ENCODE results near the gene SLC37A1.

SLC37A1 gene

GRCh38 chr21:42562816-42563215 lies 49.2 kb downstream of the SLC37A1 start:
- no peak for DNase-seq (ENCODE audit: low read depth)

DNA sequence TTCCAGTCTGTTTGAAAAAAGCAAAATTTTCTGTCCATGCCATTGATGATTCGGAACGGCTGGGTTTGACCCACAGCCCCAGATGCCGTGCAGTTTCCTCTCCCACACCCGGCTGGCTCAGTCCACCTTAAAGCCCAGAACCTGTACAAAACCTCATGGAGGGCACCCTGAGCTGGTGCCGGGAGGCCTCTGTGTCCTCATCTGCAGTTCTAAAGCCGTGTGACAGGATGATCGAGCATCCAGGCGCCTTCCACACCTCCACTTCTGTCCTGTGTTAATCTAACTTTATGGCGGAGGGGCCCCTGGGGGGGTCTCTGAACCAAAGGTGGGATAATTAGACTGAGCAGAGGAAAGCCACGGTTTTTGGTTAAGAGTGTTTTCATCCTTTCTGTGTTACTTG lies 49.6 kb downstream of the SLC37A1 start:
- no peak for DNase-seq (ENCODE audit: low read depth)

- DNase-seq (ENCODE audit: low read depth): no peak
Observed at GRCh38 chr21:42563686-42564085, 50.0 kb downstream of the SLC37A1 start.

GRCh38 chr21:42564561-42564971 lies 50.9 kb downstream of the SLC37A1 start:
- DNase-seq (ENCODE audit: low read depth): no peak

GRCh38 chr21:42565206-42565810 lies 51.7 kb downstream of the SLC37A1 start:
- no peak for DNase-seq (ENCODE audit: low read depth)

DNA sequence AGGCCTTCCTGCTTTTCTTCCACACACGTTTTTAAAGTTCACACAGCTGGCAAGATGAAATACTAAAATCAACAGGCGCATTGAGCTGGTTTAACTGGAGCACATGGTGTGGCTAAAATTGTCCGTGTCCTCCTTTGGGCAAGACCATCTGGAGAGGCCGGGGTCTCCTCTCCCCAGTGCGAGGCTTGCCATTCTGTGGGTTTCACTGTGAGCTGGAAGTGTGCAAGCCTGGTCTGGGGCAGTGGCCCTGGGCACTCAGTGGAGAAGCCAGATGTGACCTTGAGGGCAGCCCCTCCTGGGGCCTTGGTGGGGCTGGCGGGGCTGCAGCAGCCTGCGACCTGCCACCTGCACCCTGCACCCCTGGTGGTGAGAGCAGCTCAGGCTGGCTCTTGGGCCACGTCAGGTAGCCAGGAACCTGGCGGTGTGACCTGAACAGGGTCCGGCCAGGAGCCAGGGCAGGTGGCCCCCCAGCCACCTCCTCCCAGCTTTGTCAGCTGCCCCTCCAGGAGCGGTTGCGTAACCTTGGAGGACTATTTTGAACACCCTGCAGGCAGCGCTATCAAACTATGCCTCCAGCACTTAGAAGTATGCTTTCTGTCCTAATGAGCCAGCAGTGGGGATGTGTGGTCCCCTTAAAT lies 52.4 kb downstream of the SLC37A1 start:
- no peak for DNase-seq (ENCODE audit: low read depth)

DNA sequence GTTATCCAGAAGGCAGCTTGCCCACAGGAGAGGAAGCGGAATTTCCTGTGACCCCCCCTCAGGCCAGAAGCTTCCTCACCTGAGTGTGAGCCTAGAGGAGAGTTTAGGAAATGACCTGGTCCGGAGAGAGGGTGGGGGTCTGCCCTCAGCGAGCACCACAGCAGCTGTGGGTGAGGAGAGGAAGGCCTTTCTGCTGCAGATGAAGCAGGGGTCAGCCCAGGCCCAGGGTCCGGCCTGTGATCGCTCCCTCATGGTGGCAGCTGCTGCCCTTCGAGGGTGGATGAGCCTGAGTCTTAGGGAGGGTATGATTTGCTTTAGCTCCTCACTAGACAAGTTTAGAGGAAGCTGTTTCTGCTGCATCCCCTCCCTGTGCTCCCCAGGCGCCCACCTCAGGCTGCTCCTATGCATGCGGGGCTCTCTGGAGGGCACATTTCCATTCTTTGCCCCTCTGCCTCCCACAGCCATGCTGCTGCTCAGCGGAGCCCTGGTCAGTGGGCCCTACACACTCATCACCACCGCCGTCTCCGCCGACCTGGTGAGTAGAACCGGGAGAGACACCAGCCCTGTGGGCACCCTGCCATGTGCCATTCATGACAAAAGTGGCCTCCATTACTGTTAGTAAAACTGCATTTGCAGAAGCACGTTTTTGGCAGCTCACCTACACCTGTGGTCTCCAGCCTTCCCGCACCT lies 53.0 kb downstream of the SLC37A1 start:
- DNase-seq (ENCODE audit: low read depth): no peak

- DNase-seq (ENCODE audit: low read depth): no peak
Observed at GRCh38 chr21:42567214-42567555, 53.5 kb downstream of the SLC37A1 start.

- no peak for DNase-seq (ENCODE audit: low read depth)
Observed at GRCh38 chr21:42567861-42568260, 54.2 kb downstream of the SLC37A1 start.

GRCh38 chr21:42568376-42568775 lies 54.7 kb downstream of the SLC37A1 start:
- DNase-seq (ENCODE audit: low read depth): no peak

DNA sequence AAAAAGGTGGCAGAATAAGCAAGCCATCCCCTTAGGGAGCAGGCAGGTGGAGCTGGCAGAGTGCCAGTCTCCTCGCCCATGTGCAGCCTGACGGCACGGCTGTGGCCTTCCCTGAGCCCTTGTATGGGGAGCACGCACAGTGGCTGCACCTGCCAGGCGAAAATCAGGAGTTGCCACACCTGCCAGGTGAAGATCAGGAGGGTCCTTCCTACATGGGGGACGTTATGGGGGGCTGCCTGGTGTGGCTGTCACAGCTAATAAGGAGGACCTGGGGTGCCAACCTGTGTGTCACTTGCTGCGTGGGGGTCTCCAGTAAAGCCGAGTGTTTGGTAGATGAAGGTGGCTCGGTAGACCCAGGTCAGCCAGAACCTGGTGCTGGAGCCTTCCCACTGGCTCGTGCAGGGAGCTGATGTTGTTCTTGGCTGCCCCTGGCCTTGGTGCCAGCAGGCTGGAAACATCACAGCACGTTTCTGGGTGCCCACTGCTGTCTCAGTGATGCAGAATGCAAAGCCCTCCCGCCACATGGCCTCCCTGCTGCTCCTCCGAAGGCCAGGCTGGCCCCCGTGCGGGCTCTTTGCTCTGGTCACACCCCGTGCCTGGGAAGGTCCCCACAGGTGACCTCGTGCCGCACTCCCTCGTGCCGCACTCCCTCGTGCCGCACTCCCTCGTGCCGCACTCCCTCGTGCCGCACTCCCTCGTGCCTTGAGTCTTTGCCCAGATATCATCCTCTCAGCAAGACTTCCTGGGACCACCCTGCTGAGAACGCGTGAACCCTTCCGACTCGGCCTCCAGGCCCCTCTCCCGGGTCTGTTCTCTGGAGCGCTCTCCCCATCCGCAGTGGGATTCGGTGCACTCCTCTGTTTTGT lies 55.4 kb downstream of the SLC37A1 start:
- DNase-seq (ENCODE audit: low read depth): no peak

- DNase-seq (ENCODE audit: low read depth): no peak
Observed at GRCh38 chr21:42569732-42570301, 56.2 kb downstream of the SLC37A1 start.

DNA sequence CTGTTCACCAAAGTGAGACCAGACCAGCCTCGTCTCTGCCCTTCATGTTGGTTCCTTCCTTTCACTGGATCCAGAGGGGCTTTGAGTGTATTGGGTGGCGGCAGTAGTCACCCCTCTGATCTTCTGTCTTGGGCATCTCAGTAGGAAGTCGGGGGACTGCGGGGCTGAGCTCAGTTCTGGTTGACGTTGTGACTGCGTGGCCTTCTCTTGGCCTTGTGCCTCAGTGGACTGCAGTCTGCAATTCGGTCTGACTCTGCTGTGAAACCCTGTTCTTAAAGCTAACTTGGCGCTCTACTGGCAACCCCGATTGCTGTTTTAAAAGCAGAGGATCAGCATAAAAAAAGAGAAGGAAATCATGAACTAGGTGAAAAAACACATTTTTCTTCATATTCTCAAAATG lies 56.7 kb downstream of the SLC37A1 start:
- no peak for DNase-seq (ENCODE audit: low read depth)

DNA sequence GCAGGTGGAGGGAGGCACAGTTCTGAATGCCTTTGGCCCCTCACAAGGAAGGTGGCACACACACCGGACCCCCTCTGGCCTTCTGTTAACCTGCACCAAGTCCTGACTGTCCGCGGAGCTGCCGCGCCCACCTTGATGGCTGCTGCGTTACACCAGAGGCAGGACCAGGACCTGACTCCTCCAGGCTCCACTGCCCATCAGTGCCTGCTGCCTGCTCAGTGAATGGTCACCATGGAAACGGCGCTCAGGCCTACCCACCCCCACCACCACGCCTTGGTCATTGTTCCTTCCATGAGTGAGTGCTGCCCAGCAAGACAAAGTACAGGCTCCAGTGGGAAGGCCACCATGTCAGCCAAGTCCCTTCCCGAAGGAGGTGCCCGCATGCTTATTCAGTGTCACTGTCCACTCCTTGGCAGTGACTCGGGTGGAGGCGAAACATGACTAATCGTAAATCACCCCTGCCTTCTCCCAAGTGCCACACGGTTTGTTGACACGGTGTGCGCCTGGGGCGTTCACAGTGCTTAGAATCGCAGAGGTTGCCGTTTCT lies 57.3 kb downstream of the SLC37A1 start:
- DNase-seq (ENCODE audit: low read depth): no peak

DNA sequence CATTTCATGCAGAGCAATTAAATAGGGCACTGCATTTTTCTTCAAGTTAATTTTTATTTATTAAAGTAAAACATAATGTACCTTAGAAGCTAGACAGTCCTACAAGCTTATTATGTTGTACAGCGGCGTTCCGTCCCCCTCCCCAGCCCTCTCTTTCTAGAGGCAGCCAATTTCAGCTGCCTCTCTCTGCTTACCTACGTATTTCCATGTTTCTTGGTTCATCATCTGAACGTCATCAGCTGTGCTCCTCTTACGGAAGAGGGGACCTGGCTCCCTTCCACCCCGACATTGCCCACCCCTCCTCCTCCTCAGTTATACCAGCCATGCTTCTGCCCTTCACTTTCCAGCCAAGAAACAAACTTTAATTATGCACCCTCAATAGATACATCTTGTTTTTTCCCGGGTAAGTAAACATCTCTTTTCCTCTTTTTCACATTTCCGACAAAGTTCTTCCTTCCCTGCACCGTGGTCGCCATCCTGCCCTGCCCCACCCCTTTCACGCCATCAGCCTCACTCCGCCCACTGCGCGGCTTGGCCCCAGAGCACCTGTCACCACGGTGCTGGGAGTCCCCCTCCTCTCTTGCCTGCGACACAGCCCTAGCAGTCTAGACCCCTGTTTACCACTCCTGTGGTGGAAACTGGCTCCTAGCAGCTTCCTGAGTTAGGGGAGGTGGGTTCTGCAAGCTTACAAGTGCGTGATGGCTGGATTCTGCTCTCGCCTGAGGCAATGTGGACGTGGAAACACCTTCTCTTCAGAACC lies 57.9 kb downstream of the SLC37A1 start:
- no peak for DNase-seq (ENCODE audit: low read depth)

- no peak for DNase-seq (ENCODE audit: low read depth)
Observed at GRCh38 chr21:42572906-42573495, 59.3 kb downstream of the SLC37A1 start.

GRCh38 chr21:42574234-42575027 lies 60.8 kb downstream of the SLC37A1 start:
- peak; percentile 16 for DNase-seq (ENCODE audit: low read depth)

GRCh38 chr21:42575111-42575510 lies 61.5 kb downstream of the SLC37A1 start:
- DNase-seq (ENCODE audit: low read depth): no peak

GRCh38 chr21:42576639-42577038 lies 63.0 kb downstream of the SLC37A1 start:
- DNase-seq (ENCODE audit: low read depth): no peak

DNA sequence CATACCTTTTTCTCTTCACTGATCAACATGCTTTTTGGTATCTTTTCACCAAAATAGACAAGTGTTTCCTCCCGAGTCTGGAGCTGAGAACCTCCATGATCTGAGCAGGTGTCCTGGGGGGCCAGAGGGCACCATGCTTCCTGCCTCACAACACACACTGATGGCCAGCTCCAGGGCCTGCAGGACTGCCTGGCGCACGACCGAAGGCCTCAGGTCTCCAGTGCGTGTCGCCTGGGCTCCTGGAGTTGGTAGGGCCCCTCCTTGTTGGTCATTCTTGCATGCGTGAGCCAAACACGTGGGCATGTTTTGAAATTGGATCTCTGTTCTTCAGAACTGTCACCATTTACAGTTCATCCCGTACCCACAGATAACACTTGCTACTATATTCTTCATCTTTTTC lies 64.4 kb downstream of the SLC37A1 start:
- DNase-seq (ENCODE audit: low read depth): no peak
